Omental fat pad (tissue), 4 donors: ENCODE measurements around the gene SRCIN1. TPM values are rescaled to one million over a fixed set of nuclear protein-coding genes. Genes with fewer than 3 reads are reported as not detected.

Source experiments
- ATAC-seq: fragments of 150-250 bp; one replicate; pipeline ENCODE4 v1.9.1; 2016; ENCODE audit warnings: mild to moderate bottlenecking, moderate library complexity; ENCODE audit not compliant: low FRiP score
- DNase-seq: peaks from one replicate; pipeline ENCODE4 v3.0.0-alpha.2; 2019; ENCODE audit warnings: low spot score
- total RNA-seq, 4 donors: library from RNA; depleted of rRNA; stranded (reverse); fragments of >200 nt; gene quantifications; one replicate each; pipeline ENCODE4 v1.1.0, GENCODE V29; 2016
- TF ChIP-seq, protein P1 (sequence below), 3 donors: fragments of 450-650 bp; IDR thresholded peaks; one replicate each; pipeline ENCODE4 v1.5.1; 2016 to 2017; ENCODE audit warnings: antibody characterized with exemption in 3 of 3, mild to moderate bottlenecking in 3 of 3, moderate library complexity in 2 of 3

Gene SRCIN1
- total RNA-seq, 4 donors from 2014 or later = 1.2 to 5.6 (median 2.7) TPM

DNA sequence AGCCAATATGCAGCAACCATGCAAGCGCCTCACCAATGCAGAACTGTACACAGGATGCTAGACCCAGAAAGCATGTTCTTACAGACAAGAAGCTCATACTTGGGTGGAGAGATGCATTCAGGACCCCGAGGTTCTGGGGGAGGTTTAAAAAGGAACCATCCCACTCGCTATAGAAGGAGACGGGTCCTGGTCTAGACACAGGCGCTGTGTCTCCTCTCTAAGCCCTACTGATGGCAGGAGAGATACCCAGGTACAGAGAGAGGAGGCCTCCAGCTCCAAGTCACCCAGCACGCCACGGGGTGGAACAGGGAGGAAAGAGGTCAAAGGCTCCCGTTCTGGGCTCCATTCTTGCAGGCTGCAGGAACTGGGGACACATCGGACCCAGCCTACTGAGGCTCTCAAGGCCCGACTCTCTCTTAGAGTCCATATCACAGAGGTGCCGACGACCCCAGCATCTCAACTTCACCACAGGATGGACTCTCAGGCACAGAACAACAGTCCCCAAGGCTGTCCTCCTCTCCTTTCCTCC is 28.0 kb downstream of the SRCIN1 start:
- DNase-seq (no peak), ATAC-seq (no peak)
- TF ChIP-seq, protein P1, sequence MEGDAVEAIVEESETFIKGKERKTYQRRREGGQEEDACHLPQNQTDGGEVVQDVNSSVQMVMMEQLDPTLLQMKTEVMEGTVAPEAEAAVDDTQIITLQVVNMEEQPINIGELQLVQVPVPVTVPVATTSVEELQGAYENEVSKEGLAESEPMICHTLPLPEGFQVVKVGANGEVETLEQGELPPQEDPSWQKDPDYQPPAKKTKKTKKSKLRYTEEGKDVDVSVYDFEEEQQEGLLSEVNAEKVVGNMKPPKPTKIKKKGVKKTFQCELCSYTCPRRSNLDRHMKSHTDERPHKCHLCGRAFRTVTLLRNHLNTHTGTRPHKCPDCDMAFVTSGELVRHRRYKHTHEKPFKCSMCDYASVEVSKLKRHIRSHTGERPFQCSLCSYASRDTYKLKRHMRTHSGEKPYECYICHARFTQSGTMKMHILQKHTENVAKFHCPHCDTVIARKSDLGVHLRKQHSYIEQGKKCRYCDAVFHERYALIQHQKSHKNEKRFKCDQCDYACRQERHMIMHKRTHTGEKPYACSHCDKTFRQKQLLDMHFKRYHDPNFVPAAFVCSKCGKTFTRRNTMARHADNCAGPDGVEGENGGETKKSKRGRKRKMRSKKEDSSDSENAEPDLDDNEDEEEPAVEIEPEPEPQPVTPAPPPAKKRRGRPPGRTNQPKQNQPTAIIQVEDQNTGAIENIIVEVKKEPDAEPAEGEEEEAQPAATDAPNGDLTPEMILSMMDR (IDR thresholded peaks at IDR 0.05) = no peak

DNA sequence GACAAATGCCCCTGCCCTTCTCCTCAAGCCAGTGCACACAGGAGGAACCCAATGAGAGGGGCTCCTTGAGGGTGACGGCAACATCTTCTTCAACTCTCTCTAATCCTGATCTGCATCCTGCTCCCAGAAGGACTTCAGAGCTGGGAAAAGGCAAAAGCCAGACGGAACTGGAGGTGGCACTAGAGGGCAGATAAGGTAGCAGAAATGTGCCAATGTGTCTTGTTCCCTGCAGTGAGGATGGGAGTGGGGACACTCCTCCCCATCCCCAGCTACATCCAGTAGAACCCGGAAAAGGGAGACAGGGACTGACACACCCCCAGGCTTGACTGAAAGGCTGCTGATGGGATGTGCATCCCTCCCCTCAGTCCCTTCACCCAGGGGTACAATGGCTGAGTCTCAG is 28.5 kb downstream of the SRCIN1 start:
- ATAC-seq (no peak), DNase-seq (no peak)
- TF ChIP-seq, protein P1 (IDR thresholded peaks at IDR 0.05) = no peak

DNA sequence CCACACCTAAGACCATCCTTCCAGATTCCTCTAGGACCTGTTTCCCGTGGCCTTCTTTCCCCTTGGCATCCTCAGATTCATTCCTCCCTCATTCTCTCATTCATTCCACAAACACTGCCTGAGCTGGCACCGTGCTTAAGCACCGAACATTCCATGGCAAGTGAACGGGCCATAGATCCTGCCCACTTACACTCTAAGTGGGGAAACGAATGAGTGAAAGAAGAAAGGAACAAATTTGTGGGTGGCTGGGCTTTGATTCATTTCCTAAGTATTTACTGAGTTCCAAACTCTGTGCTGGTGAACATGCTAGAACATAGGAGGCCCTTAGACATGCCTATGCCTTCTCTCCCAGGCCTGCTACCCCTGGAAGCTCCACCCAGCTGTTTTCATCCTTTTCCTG is 30.0 kb downstream of the SRCIN1 start:
- DNase-seq (no peak), ATAC-seq (no peak)
- TF ChIP-seq, protein P1 (IDR thresholded peaks at IDR 0.05) = no peak

DNA sequence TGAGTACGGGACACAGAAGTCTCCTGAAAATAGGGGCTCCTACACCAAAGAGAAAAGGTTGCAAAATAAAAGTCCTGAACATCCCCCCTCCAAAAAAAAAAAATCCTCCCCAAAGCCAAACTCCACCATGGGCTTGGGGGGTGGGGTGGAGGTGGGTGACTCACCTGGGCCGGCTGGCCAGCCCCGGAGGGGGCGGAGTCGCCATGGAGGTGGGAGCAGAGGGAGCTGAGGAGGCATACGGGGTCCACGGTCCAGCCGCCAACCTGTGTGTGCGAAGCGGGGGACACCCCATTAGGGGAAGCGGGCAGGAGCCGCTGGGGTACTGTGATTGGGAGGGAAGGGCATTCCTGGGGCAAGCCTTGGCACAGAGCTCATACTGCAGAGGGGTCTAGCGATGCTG is 31.0 kb downstream of the SRCIN1 start:
- no peak for ATAC-seq
- TF ChIP-seq, protein P1 (IDR thresholded peaks at IDR 0.05) = no peak
- no peak for DNase-seq

DNA sequence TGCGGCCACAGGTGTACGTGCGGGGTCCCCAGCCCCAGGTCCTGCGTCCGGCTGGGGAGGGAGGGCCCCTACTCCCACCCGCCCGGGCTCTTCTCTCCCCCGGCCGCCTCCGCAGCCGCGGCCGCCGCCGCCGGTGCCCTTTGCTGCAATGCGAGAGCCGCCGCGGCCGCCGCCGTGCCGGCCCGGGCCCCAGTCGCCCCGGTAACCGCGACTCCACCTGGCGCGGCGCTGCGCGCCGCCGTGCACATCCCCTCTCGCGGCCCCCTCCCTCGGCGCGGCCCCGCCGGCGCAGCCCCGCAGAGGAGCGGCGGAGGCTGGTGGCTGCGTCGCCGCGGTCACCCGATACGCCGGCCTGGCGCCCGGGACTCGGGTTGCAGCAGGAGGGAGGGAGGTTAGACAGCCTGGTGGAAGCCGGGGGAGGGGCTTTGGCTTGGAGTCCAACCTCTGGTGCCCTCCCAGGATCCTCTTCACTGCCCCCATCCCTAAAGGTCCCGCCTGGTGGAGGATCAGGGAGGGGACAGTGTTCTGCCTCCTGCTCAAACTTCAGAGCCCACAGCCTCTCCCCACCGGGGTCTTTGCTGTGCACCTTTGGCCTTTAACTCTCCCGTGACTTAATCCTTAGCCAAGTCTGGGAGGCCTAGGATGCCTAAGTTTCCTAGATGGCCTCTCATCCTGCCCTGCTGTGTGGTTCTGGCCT is 32.9 kb downstream of the SRCIN1 start:
- TF ChIP-seq, protein P1 (IDR thresholded peaks at IDR 0.05) = no peak
- no peak for DNase-seq
- ATAC-seq = no peak

DNA sequence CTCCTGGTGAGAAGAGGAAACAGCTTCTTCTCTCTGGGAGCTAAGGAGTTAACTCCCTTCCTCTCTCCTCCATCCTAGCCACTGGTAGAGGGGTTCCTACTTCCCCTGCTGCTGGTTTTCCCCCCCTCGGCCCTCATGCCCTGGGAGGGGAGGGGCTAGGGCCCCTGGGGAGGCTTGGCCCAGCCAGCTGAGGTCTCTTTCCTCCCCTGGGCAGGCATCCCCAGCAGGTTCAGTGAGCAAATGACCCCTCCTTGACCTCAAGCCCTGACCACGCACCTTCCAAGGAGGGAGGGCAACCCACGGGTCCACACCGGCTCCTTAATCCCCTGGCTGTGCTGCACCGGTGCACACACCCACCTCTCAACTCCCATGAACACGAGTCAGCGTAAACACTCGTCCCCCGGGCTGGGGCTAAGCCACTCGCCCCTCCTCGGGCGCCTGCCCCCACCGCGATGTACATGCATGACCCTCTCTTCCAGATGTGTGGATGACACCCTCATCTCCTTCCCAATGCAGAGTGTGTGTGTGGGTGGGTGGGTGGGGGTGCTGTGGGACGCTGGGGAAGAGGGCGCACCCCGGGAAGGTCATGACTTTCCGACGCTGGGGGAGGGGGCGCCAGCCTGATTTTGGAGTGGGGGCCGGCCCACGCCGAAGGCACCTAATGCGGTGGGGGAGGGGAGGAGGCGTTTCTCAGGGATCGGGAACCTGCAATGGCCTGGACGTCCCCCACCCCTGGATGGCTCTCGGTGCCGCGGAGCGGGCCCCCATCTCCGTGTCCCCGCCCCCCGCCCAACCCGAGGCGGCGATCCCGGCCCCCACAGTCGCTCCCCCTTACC is 33.7 kb downstream of the SRCIN1 start:
- DNase-seq (no peak), ATAC-seq (no peak)
- TF ChIP-seq, protein P1 (IDR thresholded peaks at IDR 0.05) = no peak
